ENCODE measurements around the gene RNF212.

RNF212 gene

DNA sequence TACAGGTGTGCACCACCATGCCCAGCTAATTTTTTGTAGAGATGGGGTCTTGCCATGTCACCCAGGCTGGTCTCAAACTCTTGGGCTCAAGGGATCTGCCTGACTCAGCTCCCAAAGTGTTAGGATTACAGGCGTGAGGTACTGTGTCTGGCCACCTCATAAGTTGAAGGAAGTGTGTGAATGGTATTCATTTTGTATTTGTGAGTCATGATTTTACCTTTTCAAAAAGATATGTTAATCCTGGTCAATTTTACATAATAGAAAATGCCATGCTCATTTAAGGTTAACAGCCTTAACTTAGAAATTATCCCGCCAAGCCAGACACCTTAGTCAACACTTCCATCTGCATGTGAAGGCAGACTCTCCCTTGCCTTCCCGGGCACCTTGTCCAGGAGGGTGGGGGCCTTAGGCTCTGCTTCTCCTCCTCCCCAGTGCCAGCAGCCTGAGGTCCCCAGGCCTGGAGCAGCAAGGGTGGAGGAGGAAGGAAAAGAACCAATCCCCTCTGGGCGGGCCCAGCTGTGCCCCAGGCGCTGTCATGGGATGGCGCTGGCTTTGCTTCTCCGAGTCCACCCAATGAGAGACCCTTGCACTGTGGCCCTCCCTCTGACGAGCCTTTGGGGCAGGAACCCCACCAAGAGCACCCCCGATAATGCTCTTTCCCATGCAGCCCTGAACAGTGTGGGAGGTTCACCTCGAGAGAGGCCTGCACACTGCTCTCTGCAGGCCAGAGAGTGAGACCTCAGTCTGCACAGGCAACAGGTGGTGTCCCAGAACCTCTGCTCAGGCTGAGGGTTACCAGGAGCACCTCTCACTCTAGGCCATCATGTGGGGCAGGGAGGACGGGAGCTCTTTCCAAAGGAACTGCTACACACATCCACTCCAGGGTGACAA is 37.3 kb downstream of the RNF212 start:
- Histone ChIP-seq H3K4me3 (replicated peaks; ENCODE audit: insufficient read depth, low read length) (no peak overlapping the region), H3K27ac (replicated peaks) (no peak overlapping the region), H3K27me3 (ENCODE audit: insufficient read depth, poor library complexity, severe bottlenecking) (no peaks in the 10 kb centered on the region)
- no peak for DNase-seq (ENCODE audit: low read depth in 1 of 2, low spot score in 1 of 2)
- no peak for TF ChIP-seq GABPA (IDR thresholded peaks at IDR 0.05; ENCODE audit: low read depth)
- TF ChIP-seq, protein P1, sequence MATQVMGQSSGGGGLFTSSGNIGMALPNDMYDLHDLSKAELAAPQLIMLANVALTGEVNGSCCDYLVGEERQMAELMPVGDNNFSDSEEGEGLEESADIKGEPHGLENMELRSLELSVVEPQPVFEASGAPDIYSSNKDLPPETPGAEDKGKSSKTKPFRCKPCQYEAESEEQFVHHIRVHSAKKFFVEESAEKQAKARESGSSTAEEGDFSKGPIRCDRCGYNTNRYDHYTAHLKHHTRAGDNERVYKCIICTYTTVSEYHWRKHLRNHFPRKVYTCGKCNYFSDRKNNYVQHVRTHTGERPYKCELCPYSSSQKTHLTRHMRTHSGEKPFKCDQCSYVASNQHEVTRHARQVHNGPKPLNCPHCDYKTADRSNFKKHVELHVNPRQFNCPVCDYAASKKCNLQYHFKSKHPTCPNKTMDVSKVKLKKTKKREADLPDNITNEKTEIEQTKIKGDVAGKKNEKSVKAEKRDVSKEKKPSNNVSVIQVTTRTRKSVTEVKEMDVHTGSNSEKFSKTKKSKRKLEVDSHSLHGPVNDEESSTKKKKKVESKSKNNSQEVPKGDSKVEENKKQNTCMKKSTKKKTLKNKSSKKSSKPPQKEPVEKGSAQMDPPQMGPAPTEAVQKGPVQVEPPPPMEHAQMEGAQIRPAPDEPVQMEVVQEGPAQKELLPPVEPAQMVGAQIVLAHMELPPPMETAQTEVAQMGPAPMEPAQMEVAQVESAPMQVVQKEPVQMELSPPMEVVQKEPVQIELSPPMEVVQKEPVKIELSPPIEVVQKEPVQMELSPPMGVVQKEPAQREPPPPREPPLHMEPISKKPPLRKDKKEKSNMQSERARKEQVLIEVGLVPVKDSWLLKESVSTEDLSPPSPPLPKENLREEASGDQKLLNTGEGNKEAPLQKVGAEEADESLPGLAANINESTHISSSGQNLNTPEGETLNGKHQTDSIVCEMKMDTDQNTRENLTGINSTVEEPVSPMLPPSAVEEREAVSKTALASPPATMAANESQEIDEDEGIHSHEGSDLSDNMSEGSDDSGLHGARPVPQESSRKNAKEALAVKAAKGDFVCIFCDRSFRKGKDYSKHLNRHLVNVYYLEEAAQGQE (IDR thresholded peaks at IDR 0.05; ENCODE audit: insufficient replicate concordance, low read depth) = no peak
- no peak for TF ChIP-seq POLR2AphosphoS5 (IDR thresholded peaks at IDR 0.05; ENCODE audit: low read depth)
- TF ChIP-seq SPI1 (IDR thresholded peaks at IDR 0.05; ENCODE audit: borderline replicate concordance, low read depth) = no peak
- TF ChIP-seq, protein P2, sequence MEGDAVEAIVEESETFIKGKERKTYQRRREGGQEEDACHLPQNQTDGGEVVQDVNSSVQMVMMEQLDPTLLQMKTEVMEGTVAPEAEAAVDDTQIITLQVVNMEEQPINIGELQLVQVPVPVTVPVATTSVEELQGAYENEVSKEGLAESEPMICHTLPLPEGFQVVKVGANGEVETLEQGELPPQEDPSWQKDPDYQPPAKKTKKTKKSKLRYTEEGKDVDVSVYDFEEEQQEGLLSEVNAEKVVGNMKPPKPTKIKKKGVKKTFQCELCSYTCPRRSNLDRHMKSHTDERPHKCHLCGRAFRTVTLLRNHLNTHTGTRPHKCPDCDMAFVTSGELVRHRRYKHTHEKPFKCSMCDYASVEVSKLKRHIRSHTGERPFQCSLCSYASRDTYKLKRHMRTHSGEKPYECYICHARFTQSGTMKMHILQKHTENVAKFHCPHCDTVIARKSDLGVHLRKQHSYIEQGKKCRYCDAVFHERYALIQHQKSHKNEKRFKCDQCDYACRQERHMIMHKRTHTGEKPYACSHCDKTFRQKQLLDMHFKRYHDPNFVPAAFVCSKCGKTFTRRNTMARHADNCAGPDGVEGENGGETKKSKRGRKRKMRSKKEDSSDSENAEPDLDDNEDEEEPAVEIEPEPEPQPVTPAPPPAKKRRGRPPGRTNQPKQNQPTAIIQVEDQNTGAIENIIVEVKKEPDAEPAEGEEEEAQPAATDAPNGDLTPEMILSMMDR (IDR thresholded peaks at IDR 0.05; ENCODE audit: insufficient read depth, low read length) = no peak

DNA sequence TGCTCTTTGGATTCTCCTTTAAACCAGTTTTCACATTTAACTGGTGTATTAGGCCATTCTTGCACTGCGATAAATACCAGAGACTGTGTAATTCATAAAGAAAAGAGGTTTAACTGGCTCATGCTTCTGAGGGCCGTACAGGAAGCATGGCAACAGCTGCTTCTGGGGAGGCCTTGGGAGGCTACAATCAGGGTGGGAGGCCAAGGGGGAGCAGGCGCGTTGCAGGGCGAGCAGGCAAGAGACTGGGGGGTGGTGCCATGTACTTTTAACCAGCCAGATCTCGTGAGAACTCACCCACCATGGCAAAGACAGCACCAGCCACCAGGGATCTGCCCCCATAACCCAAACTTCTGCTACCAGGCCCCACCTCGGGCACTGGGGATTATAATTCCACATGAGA is 38.1 kb downstream of the RNF212 start:
- TF ChIP-seq POLR2AphosphoS5 (IDR thresholded peaks at IDR 0.05; ENCODE audit: low read depth) (no peak), GABPA (IDR thresholded peaks at IDR 0.05; ENCODE audit: low read depth) (no peak), SPI1 (IDR thresholded peaks at IDR 0.05; ENCODE audit: borderline replicate concordance, low read depth) (no peak)
- TF ChIP-seq, protein P2 (IDR thresholded peaks at IDR 0.05; ENCODE audit: insufficient read depth, low read length) = no peak
- TF ChIP-seq, protein P1 (IDR thresholded peaks at IDR 0.05; ENCODE audit: insufficient replicate concordance, low read depth) = no peak
- H3K4me3 ChIP-seq (replicated peaks; ENCODE audit: insufficient read depth, low read length) = no peak overlapping the region
- no peak for DNase-seq (ENCODE audit: low read depth in 1 of 2, low spot score in 1 of 2)
- no peak overlapping the region for H3K27ac ChIP-seq (replicated peaks)
- no peaks in the 10 kb centered on the region for H3K27me3 ChIP-seq (ENCODE audit: insufficient read depth, poor library complexity, severe bottlenecking)

DNA sequence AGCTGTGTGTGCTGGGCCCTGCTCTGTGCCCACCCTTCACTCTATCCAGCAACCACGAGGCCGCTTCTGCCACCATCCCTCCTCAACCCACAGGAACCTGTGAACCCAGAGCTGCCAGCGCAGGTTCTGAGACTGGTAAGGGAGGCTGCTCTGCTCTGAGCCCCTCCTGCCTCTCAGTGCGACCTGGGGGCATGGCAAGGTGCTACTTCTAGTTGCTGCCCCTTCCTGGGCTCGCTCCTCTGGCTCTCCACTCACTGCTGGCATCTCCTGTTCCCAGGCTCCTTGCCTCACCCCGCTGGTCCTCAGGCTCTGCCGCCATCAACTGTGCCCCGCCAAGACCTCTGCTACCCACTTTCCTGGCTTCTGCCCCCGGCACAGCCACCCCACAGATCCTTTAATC is 39.3 kb downstream of the RNF212 start:
- H3K4me3 ChIP-seq (replicated peaks; ENCODE audit: insufficient read depth, low read length) = no peak overlapping the region
- TF ChIP-seq GABPA (IDR thresholded peaks at IDR 0.05; ENCODE audit: low read depth) (no peak), SPI1 (IDR thresholded peaks at IDR 0.05; ENCODE audit: borderline replicate concordance, low read depth) (no peak), POLR2AphosphoS5 (IDR thresholded peaks at IDR 0.05; ENCODE audit: low read depth) (no peak)
- TF ChIP-seq, protein P2 (IDR thresholded peaks at IDR 0.05; ENCODE audit: insufficient read depth, low read length) = no peak
- TF ChIP-seq, protein P1 (IDR thresholded peaks at IDR 0.05; ENCODE audit: insufficient replicate concordance, low read depth) = no peak
- no peaks in the 10 kb centered on the region for H3K27me3 ChIP-seq (ENCODE audit: insufficient read depth, poor library complexity, severe bottlenecking)
- DNase-seq (ENCODE audit: low read depth in 1 of 2, low spot score in 1 of 2) = no peak
- H3K27ac ChIP-seq (replicated peaks) = no peak overlapping the region

Measured in HL-60 (cell line).